SK-N-MC (cell line): ENCODE results near the gene PTPRM.

Source experiments
- DNase-seq: peaks from one replicate; pipeline ENCODE4 v3.0.0-alpha.2; 2011; ENCODE audit warnings: low read depth, low spot score
- H3K27ac ChIP-seq: fragments of 200-600 bp; sonication (generic); 2 replicates; pipeline ENCODE4 v1.5.1; 2016; ENCODE audit warnings: mixed run types
- H3K36me3 ChIP-seq: fragments of 200-600 bp; sonication (generic); 2 replicates; pipeline ENCODE4 v1.6.1; 2017; ENCODE audit warnings: antibody characterized with exemption, low read length, mixed read lengths; ENCODE audit not compliant: insufficient read depth
- H3K4me3 ChIP-seq: fragments of 200-600 bp; sonication (generic); 2 replicates; pipeline ENCODE4 v1.5.1; 2016
- H3K9ac ChIP-seq: fragments of 200-600 bp; sonication (generic); 2 replicates; pipeline ENCODE4 v1.8.0; 2017; ENCODE audit warnings: mixed run types, mixed read lengths; ENCODE audit not compliant: insufficient read length
- H3K9me3 ChIP-seq: fragments of 200-600 bp; sonication (generic); 2 replicates; pipeline ENCODE4 v1.6.1; 2017; ENCODE audit warnings: low read depth, mild to moderate bottlenecking, antibody characterized with exemption, low read length, moderate library complexity, mixed read lengths
- EZH2 ChIP-seq: fragments of 200-600 bp; sonication (generic); IDR thresholded peaks from one replicate; pipeline ENCODE4 v1.6.1; 2017; ENCODE audit warnings: antibody characterized with exemption
- FOXP2 ChIP-seq: optimal IDR thresholded peaks from 2 replicates; pipeline ENCODE3; 2011; ENCODE audit warnings: mild to moderate bottlenecking, moderate library complexity; ENCODE audit not compliant: insufficient read depth; ENCODE audit errors: extremely low read length, control extremely low read depth
- POLR2AphosphoS5 ChIP-seq: IDR thresholded peaks from 2 replicates; pipeline ENCODE4 v1.6.1; 2012; ENCODE audit warnings: mild to moderate bottlenecking, low read depth, low read length, borderline replicate concordance

Gene PTPRM

DNA sequence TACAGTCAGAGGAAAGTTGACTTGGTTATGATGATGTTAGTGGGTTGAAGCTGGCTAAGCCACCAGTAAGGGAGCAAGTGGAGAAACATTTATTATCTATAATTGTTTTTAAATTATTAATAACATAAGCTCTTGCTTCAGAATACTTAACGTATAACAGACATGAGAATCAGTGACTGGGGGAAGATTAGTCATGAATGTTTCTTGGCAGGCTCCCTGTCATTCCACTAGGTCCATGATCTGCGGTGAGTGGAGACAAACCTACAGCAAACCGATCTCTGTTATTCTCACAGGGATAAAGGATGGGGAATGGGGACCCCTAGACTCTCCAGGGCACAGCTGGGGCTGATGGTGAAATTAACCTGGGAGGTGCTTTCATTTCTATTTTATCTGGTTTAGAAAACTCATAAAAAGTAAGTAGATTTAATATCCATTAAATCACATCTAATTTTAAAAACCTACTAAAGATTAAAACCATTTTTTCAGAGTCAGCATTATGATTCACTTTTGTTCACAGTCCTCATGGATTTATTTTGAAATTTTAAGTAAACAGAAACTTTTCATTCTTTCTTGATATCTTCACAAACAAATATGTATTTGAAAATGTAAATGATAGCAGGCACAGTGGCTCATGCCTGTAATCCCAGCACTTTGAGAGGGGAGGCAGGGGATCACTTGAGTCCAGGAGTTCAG, 420.3 kb downstream of the PTPRM start:
- H3K4me3 ChIP-seq = no peak overlapping the region
- no peaks in the 10 kb centered on the region for H3K36me3 ChIP-seq
- no peaks in the 10 kb centered on the region for H3K9me3 ChIP-seq
- TF ChIP-seq EZH2 (no peak), FOXP2 (no peak), POLR2AphosphoS5 (no peak)
- H3K9ac ChIP-seq = no peak overlapping the region
- DNase-seq = no peak
- H3K27ac ChIP-seq = no peak overlapping the region

DNA sequence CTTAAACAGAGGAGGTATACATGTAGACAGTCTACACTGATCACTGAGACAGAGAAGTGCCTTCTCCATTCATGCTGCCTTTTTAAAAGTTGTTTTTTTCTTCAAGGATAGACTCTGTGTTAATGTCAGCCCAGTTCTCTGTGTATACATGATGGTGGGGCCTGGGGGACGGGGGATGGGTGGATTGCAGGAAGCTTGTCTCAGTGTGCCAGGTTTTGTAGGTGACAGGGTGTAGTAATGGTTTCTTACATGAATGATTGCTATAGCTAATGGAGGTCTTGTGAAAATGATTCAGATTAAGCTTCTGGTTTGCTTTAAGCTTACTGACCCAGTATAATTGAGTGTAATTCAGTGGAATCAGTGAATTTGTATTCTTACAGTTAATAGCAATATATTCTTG, 423.6 kb downstream of the PTPRM start:
- no peak for TF ChIP-seq EZH2
- no peak for TF ChIP-seq FOXP2
- TF ChIP-seq POLR2AphosphoS5 = no peak
- Histone ChIP-seq H3K27ac (no peak overlapping the region), H3K36me3 (no peaks in the 10 kb centered on the region), H3K9ac (no peak overlapping the region), H3K9me3 (no peaks in the 10 kb centered on the region), H3K4me3 (no peak overlapping the region)
- no peak for DNase-seq

DNA sequence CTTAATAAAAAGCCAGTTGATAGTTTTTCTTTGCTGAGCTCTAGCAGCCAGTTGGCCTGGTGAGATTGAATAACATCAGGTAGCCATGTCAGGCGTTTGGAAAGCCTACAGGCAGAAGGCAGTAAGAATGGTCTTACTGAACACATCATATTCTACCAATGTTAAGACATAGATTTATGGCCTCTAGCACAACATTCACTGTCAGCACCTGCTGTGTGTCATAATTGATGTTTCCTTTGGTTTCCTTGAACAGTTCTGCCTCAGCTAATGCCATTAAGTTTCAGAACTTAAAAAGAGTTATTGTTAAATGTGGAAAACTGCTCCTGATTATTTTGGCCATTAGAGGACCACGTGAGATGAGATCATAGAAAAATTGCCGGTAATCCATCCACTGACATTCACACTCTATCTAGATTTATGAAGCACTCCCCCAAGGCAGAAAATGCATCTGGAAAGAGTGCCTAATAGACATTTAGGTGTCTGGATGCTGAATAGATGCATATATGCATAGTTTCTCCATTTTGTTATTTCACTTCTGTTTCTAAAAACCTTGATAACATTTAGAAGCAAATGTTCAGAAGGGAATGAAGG, 434.7 kb downstream of the PTPRM start:
- H3K36me3 ChIP-seq = no peaks in the 10 kb centered on the region
- no peak for DNase-seq
- no peak overlapping the region for H3K27ac ChIP-seq
- TF ChIP-seq EZH2 (no peak), FOXP2 (no peak), POLR2AphosphoS5 (no peak)
- H3K9me3 ChIP-seq = no peaks in the 10 kb centered on the region
- no peak overlapping the region for H3K4me3 ChIP-seq
- no peak overlapping the region for H3K9ac ChIP-seq

DNA sequence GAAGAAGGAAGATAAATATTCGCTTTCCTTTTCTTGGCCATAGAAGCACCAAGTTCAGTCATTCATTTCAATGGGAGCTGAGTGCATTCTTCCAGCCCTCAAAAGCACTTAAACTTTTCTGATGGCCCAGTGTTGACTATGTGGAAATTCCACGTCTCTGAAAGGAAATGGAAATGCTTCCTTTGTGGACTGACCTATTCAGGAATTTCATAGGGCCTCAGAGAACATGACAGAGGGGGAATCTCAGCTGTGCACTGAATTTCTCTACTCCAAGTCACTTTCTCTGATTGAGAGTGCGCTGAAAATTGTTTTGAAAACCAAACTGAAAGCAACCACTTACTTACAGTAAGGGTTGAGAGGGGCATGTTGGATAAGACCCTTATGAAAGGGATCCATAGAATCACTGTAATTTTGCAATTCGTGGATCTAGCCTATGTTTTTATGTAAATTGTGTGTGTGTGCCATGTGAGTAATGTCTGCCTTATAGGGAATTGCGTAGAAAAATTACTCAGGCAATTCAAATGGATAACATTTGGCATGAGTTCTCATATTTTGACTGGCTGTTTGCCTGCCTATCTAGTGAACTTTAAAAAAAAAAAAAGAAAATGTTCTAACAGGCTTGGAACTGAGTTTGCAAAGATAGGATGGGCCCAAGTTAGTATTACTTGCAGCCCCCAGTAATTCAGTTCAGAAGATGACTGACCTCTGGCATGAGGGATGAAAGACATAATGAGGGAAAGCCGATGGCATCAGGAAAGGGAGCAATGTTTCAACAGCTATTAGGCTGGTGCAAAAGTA, 437.0 kb downstream of the PTPRM start:
- no peak for DNase-seq

DNA sequence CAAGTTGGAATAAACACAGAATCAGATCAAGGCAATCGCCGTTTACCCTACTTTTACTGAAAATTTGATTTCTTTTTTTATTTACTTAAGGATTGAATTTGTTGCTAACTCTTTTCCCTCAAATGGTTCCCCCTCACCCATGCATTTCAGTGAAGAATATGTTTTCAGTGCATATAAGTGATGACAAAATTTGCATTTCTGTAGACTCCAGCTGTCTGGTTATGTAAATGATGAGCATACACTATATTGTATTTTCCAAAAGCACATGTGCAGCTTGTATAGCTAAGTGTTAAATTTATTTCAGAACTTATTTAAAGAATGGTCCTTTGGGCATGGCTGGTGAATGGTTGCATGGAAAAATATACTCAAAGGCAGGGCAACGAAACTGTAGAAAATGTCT, 437.7 kb downstream of the PTPRM start:
- DNase-seq = no peak
- no peak overlapping the region for H3K4me3 ChIP-seq
- H3K9ac ChIP-seq = no peak overlapping the region

More for the DNA sequence above, 437.0 kb downstream of the PTPRM start:
- H3K4me3 ChIP-seq = no peak overlapping the region
- H3K36me3 ChIP-seq = no peaks in the 10 kb centered on the region
- no peak overlapping the region for H3K27ac ChIP-seq
- no peak for TF ChIP-seq FOXP2
- no peak for TF ChIP-seq EZH2
- TF ChIP-seq POLR2AphosphoS5 = no peak
- no peaks in the 10 kb centered on the region for H3K9me3 ChIP-seq
- no peak overlapping the region for H3K9ac ChIP-seq

DNA sequence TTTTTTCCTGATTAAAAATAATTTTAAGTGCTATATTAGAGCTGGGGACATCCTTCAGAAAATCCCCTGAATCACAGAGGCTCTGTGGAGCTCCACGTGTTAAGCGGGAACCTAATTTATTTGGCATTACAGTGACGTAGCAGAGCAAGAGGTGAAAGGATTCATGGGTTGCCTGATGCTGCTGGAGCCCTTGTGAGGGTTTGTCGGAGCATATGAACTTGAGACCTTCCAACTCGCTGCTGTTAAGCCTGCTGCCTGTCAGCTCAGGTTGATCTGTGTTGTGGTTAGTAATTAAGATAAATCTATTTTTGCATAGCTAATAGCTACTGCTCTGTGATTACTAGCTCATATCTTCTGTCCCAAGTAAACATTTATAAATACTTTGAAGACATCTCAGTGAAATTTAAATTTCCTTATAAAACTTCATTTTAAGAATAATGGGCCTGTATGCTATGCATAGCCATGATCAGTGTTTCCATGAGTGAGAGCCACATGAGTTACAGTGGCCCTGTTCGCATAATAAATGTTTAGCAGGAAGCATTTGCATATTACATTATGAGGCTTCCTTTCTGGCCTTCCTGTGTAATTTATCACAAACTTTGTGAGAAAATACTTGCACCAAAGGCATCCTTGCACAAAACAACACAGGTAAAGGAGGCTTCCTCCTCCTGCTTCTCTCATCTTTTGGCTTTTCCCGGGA, 438.9 kb downstream of the PTPRM start:
- Histone ChIP-seq H3K27ac (no peak overlapping the region), H3K36me3 (no peaks in the 10 kb centered on the region), H3K9me3 (no peaks in the 10 kb centered on the region), H3K4me3 (no peak overlapping the region), H3K9ac (no peak overlapping the region)
- DNase-seq = no peak
- no peak for TF ChIP-seq FOXP2
- no peak for TF ChIP-seq EZH2
- TF ChIP-seq POLR2AphosphoS5 = no peak

More for the DNA sequence above, 437.7 kb downstream of the PTPRM start:
- Histone ChIP-seq H3K36me3 (no peaks in the 10 kb centered on the region), H3K9me3 (no peaks in the 10 kb centered on the region), H3K27ac (no peak overlapping the region)
- TF ChIP-seq FOXP2 (no peak), EZH2 (no peak), POLR2AphosphoS5 (no peak)

DNA sequence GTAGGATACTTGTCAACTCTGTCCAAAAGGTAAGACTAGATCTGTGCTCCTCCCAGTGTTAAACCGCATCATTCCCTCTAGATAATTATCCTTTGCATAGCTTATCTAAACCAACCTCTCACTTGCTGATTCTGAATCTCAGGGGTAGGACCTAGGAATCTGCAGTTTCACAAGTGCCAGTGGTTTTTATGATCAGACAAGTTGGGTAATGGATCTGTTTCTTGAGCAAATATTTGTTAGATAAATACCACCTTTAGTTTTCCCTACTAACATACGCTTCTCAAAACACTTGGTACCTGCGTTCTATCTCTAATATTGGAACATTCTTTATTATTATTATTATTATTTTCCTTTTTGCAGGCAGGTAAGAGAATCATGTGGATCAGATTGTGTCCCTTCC, 439.9 kb downstream of the PTPRM start:
- Histone ChIP-seq H3K36me3 (no peaks in the 10 kb centered on the region), H3K9ac (no peak overlapping the region), H3K27ac (no peak overlapping the region), H3K9me3 (no peaks in the 10 kb centered on the region), H3K4me3 (no peak overlapping the region)
- no peak for DNase-seq
- TF ChIP-seq POLR2AphosphoS5 (no peak), EZH2 (no peak), FOXP2 (no peak)

DNA sequence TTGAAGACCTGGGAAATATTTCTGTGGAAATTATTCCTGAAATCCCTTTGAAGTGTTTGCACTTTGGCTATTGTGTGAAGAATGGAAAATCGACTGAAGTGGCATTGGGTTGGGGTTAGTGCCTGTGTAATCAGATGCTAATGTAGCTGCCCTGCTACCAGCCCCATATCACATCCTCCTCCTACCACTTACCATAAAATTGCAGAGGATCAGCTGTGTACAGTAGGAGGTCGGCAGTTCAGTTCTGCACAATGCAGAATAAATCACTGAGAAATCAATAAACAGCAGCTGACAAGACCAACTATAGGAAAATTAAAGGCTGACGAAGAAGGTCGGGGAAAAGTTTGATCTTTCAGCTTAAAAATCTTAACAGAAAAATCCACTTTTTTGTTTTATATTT, 440.9 kb downstream of the PTPRM start:
- no peak overlapping the region for H3K4me3 ChIP-seq
- no peaks in the 10 kb centered on the region for H3K36me3 ChIP-seq
- no peak for DNase-seq
- no peaks in the 10 kb centered on the region for H3K9me3 ChIP-seq
- no peak overlapping the region for H3K27ac ChIP-seq
- TF ChIP-seq EZH2 = no peak
- TF ChIP-seq POLR2AphosphoS5 = no peak
- no peak for TF ChIP-seq FOXP2
- no peak overlapping the region for H3K9ac ChIP-seq
